ENCODE measurements around the gene CH25H. TPM values are rescaled to one million over a fixed set of nuclear protein-coding genes. Genes with fewer than 3 reads are reported as not detected.
A peak's percentile ranks its signal among the peaks of the same experiment; 100 is the strongest.

Gene CH25H
- total RNA-seq, 2 experiments from 2014 or later, result not detected

GRCh38 chr10:89233033-89233432, 25.9 kb upstream of the CH25H start:
- H3K4me1 Mint-ChIP-seq, result no peaks in the 10 kb centered on the region
- no peak overlapping the region for H3K4me3 Mint-ChIP-seq
- intact Hi-C loops (cut with DNase I, micrococcal nuclease), result no loop called here
- H3K9me3 Mint-ChIP-seq (ENCODE audit: low read depth), result no peaks in the 10 kb centered on the region
- DNase-seq (no peak), ATAC-seq (no peak)
- H3K27me3 Mint-ChIP-seq, result no peaks in the 10 kb centered on the region
- ChIA-PET POLR2A (no interaction called here), CTCF (interaction anchor here (4.4 kb wide), 1 partner anchor 15 kb away, joined by 39 read pairs; no protein-coding TSS in a partner anchor)
- H3K27ac Mint-ChIP-seq, result no peak overlapping the region
- peaks cover 2% of the 10 kb centered on the region for H3K36me3 Mint-ChIP-seq (ENCODE audit: low read depth)

DNA sequence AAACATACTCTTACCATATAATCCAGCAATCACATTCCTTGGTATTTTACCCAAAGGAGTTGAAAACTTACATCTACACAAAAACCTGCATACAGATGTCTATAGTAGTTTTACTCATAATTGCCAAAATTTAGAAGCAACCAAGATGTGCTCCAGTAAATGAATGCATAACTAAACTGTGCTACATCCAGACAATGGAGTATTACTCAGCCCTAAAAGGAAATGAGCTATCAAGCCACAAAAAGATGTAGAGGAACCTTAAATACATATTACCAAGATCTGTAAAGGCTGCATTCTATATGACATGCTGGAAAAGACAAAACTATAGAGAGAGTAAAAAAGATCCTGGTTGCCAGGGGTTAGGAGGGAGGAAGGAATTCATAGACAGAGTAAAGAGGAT, 21.8 kb upstream of the CH25H start:
- intact Hi-C loops (cut with DNase I, micrococcal nuclease), result no loop called here
- POLR2A ChIA-PET, result no interaction called here
- Mint-ChIP-seq H3K9me3 (ENCODE audit: low read depth) (no peaks in the 10 kb centered on the region), H3K4me3 (no peak overlapping the region), H3K27ac (no peak overlapping the region), H3K27me3 (no peaks in the 10 kb centered on the region), H3K36me3 (ENCODE audit: low read depth) (peaks cover 7% of the 10 kb centered on the region), H3K4me1 (peaks cover 7% of the 10 kb centered on the region)
- ATAC-seq (peak; percentile 47), DNase-seq (no peak)
- CTCF ChIA-PET, result interaction anchor here (0.6 to 4.4 kb wide), 4 partner anchors 9 to 242 kb away, joined by 3 to 39 read pairs (median 3); no protein-coding TSS in a partner anchor

GRCh38 chr10:89228146-89228545, 21.0 kb upstream of the CH25H start:
- CTCF ChIA-PET, result no interaction called here
- H3K4me3 Mint-ChIP-seq, result no peak overlapping the region
- no peaks in the 10 kb centered on the region for H3K9me3 Mint-ChIP-seq (ENCODE audit: low read depth)
- peaks cover 7% of the 10 kb centered on the region for H3K4me1 Mint-ChIP-seq
- intact Hi-C loops (cut with DNase I, micrococcal nuclease), result no loop called here
- H3K27me3 Mint-ChIP-seq, result no peaks in the 10 kb centered on the region
- ATAC-seq (no peak), DNase-seq (no peak)
- H3K27ac Mint-ChIP-seq, result no peak overlapping the region
- POLR2A ChIA-PET, result no interaction called here
- peaks cover 7% of the 10 kb centered on the region for H3K36me3 Mint-ChIP-seq (ENCODE audit: low read depth)

DNA sequence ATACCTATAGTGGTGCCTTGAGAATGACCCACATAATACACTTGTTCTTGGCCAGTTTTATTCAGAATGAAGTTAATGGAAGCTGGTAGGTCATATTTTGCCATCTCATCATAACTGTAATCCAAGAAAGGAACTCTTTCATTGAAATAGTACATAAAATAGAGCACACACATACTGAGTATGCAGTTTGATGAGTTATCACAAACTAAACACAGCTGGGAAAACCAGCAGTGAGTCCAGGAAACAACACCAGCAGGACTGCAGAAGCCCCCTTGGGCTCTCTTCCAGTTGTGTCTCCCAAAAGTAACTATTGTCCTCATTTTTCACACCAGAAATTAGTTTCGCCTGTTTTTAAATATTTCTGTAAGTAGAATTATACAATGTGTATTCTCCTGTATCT, 19.8 kb upstream of the CH25H start:
- H3K27me3 Mint-ChIP-seq, result no peaks in the 10 kb centered on the region
- ATAC-seq, result no peak
- H3K27ac Mint-ChIP-seq, result no peak overlapping the region
- DNase-seq, result no peak
- H3K36me3 Mint-ChIP-seq (ENCODE audit: low read depth), result peaks cover 7% of the 10 kb centered on the region
- H3K9me3 Mint-ChIP-seq (ENCODE audit: low read depth), result no peaks in the 10 kb centered on the region
- POLR2A ChIA-PET, result no interaction called here
- no peak overlapping the region for H3K4me3 Mint-ChIP-seq
- peaks cover 7% of the 10 kb centered on the region for H3K4me1 Mint-ChIP-seq
- intact Hi-C loops (cut with DNase I, micrococcal nuclease), result no loop called here
- CTCF ChIA-PET, result no interaction called here

- POLR2A ChIA-PET, result no interaction called here
These were observed 17.8 kb upstream of the CH25H start for GRCh38 chr10:89224739-89225443.

GRCh38 chr10:89221919-89222318, 14.8 kb upstream of the CH25H start:
- no peaks in the 10 kb centered on the region for H3K27me3 Mint-ChIP-seq
- POLR2A ChIA-PET, result no interaction called here
- ATAC-seq, result no peak

More at GRCh38 chr10:89224739-89225443, 17.8 kb upstream of the CH25H start:
- Mint-ChIP-seq H3K27me3 (no peaks in the 10 kb centered on the region), H3K36me3 (ENCODE audit: low read depth) (peaks cover 7% of the 10 kb centered on the region), H3K4me1 (peaks cover 7% of the 10 kb centered on the region), H3K4me3 (no peak overlapping the region), H3K9me3 (ENCODE audit: low read depth) (no peaks in the 10 kb centered on the region), H3K27ac (peak overlapping the region; percentile 10)
- CTCF ChIA-PET, result interaction anchor here (0.8 to 1.1 kb wide), 3 partner anchors 9 to 291 kb away, joined by 3 to 4 read pairs (median 3); no protein-coding TSS in a partner anchor
- DNase-seq (no peak), ATAC-seq (no peak)
- intact Hi-C loops (cut with DNase I, micrococcal nuclease), result no loop called here

GRCh38 chr10:89219513-89220218, 12.5 kb upstream of the CH25H start:
- no peaks in the 10 kb centered on the region for H3K27me3 Mint-ChIP-seq

More at GRCh38 chr10:89221919-89222318, 14.8 kb upstream of the CH25H start:
- Mint-ChIP-seq H3K4me1 (peaks cover 14% of the 10 kb centered on the region), H3K27ac (no peak overlapping the region), H3K36me3 (ENCODE audit: low read depth) (peaks cover 1% of the 10 kb centered on the region), H3K9me3 (ENCODE audit: low read depth) (no peaks in the 10 kb centered on the region), H3K4me3 (no peak overlapping the region)
- CTCF ChIA-PET, result interaction anchor here (0.8 to 1.1 kb wide), 3 partner anchors 8 to 289 kb away, joined by 3 read pairs; no protein-coding TSS in a partner anchor
- DNase-seq, result no peak
- intact Hi-C loops (cut with DNase I, micrococcal nuclease), result no loop called here

DNA sequence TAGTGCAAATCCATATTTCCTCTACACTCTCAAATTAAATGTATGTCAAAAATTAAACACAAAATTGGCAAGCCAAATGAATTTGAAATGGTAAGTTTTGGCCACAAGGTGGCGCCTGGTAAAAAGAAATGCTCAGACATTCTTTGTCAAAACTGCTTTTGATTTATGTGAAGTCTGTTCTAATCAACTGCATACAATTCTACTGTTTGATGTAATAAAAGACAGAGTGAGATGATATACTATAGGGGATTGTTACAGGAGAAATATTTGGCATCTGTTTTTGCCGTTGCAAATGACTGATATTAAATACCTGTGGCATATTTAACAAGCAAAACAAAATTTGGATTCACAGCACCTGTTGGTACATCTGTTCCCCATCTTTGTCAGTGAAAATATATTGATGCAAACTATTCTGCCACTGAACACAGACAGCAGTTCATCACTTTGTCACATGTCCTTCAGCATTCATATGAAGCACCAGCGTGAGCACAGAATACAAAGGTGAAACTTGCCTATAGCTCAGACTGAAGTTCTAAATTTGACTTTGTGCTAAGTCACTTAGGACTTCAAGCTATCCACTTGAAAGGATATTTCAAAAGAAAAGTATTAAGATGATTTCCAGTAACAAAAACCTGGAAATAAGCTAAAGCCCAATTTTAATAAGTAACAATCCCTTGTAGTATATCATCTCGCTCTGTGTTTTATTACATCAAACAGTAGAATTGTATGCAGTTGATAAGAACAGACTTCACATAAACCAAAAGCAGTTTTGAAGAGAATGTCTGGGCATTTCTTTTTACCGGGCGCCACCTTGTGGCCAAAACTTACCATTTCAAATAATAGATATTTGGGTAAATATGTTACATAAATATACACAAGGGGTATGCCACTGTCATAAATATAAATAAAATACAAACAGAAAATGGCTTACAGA, 10.2 kb upstream of the CH25H start:
- no peaks in the 10 kb centered on the region for H3K27me3 Mint-ChIP-seq
- DNase-seq (peak; percentile 76), ATAC-seq (peak; percentile 55)
- H3K9me3 Mint-ChIP-seq (ENCODE audit: low read depth), result no peaks in the 10 kb centered on the region
- ChIA-PET CTCF (interaction anchor here (0.6 to 3.3 kb wide), 56 partner anchors 10 to 430 kb away, joined by 3 to 75 read pairs (median 5); partner anchors contain the start of genes CH25H, FAS, IFIT5 and LIPA), POLR2A (no interaction called here)
- H3K4me1 Mint-ChIP-seq, result peaks cover 9% of the 10 kb centered on the region
- H3K27ac Mint-ChIP-seq, result no peak overlapping the region
- H3K4me3 Mint-ChIP-seq, result no peak overlapping the region
- no peaks in the 10 kb centered on the region for H3K36me3 Mint-ChIP-seq (ENCODE audit: low read depth)
- intact Hi-C loops (cut with DNase I, micrococcal nuclease), result loop anchor here (1.0 to 5.0 kb wide), 5 partner anchors 187 to 383 kb away; no protein-coding TSS in a partner anchor

More at GRCh38 chr10:89219513-89220218, 12.5 kb upstream of the CH25H start:
- H3K4me3 Mint-ChIP-seq, result no peak overlapping the region
- H3K27ac Mint-ChIP-seq, result no peak overlapping the region
- intact Hi-C loops (cut with DNase I, micrococcal nuclease), result loop anchor here in 1 of 2 experiments (5.0 kb wide), 1 partner anchor 382 kb away; no protein-coding TSS in a partner anchor
- H3K36me3 Mint-ChIP-seq (ENCODE audit: low read depth), result no peaks in the 10 kb centered on the region
- H3K9me3 Mint-ChIP-seq (ENCODE audit: low read depth), result no peaks in the 10 kb centered on the region
- POLR2A ChIA-PET, result no interaction called here
- no peak for DNase-seq
- H3K4me1 Mint-ChIP-seq, result peaks cover 7% of the 10 kb centered on the region
- CTCF ChIA-PET, result interaction anchor here (0.7 to 3.3 kb wide), 6 partner anchors 9 to 285 kb away, joined by 3 to 75 read pairs (median 36); partner anchors contain the start of gene CH25H
- ATAC-seq, result no peak

GRCh38 chr10:89216056-89216455, 8.9 kb upstream of the CH25H start:
- intact Hi-C loops (cut with DNase I, micrococcal nuclease), result loop anchor here (2.0 to 5.0 kb wide), 2 partner anchors 379 to 381 kb away; no protein-coding TSS in a partner anchor
- H3K9me3 Mint-ChIP-seq (ENCODE audit: low read depth), result no peaks in the 10 kb centered on the region
- no peak overlapping the region for H3K4me3 Mint-ChIP-seq
- H3K36me3 Mint-ChIP-seq (ENCODE audit: low read depth), result no peaks in the 10 kb centered on the region
- ChIA-PET CTCF (interaction anchor here (0.6 to 4.2 kb wide), 24 partner anchors 9 to 1163 kb away, joined by 3 to 84 read pairs (median 3); partner anchors contain the start of genes CH25H and IFIT1), POLR2A (no interaction called here)
- DNase-seq, result no peak
- H3K27me3 Mint-ChIP-seq, result peaks cover 2% of the 10 kb centered on the region
- no peak for ATAC-seq
- peaks cover 12% of the 10 kb centered on the region for H3K4me1 Mint-ChIP-seq
- no peak overlapping the region for H3K27ac Mint-ChIP-seq

DNA sequence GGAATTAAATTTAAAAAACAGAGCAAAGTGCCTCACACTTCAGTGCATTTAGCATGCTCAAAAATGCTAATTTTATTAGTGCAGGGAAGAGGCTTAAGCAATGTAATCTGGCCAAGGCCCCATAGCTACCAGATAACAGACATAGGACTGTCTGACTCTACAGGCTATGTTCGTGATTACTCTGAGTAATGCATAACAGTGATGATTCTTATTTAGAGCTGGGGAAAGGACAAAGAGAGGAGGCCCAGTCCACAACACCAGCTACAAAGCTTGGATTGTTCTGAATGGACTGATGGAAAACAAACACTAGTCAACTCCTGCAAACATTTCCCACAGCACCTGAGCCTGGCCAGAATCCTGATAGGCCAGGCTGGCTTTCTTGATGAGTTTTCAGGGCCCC, 8.4 kb upstream of the CH25H start:
- Mint-ChIP-seq H3K27ac (no peak overlapping the region), H3K4me3 (no peak overlapping the region), H3K36me3 (ENCODE audit: low read depth) (no peaks in the 10 kb centered on the region), H3K27me3 (peaks cover 7% of the 10 kb centered on the region), H3K4me1 (peaks cover 12% of the 10 kb centered on the region), H3K9me3 (ENCODE audit: low read depth) (no peaks in the 10 kb centered on the region)
- ChIA-PET POLR2A (no interaction called here), CTCF (interaction anchor here (0.5 to 4.2 kb wide), 27 partner anchors 8 to 1162 kb away, joined by 3 to 84 read pairs (median 3); partner anchors contain the start of genes CH25H and IFIT1)
- intact Hi-C loops (cut with DNase I, micrococcal nuclease), result loop anchor here in 1 of 2 experiments (5.0 kb wide), 1 partner anchor 378 kb away; no protein-coding TSS in a partner anchor
- ATAC-seq (no peak), DNase-seq (no peak)

Data from activated CD4-positive, alpha-beta T cell treated with anti-CD3 and anti-CD28 coated beads for 36 hours (primary cell).